HEK293T (cell line): ENCODE data around the gene RASA2.
"Not testable (repeated sequence)": the region's sequence is repeated elsewhere in the genome, so short reads cannot be mapped to it uniquely, and the experiment has no call there.

Experiments used
- CTCF ChIA-PET: fragments of 350-600 bp; formaldehyde crosslinking; extraction: SDS; loops from one replicate; lab custom pipeline; 2021; ENCODE audit warnings: antibody characterized with exemption, inconsistent platforms; lab: Yijun Ruan, JAX
- POLR2A ChIA-PET: fragments of 350-600 bp; formaldehyde crosslinking; extraction: SDS; loops from one replicate; lab custom pipeline; 2020; ENCODE audit warnings: antibody characterized with exemption, inconsistent platforms; lab: Yijun Ruan, JAX
- DNase-seq: peaks from one replicate; pipeline ENCODE4 v3.0.0; 2012; ENCODE audit warnings: mixed read lengths; ENCODE audit errors: extremely low spot score
- ARNT ChIP-seq: fragments of 450-650 bp; IDR thresholded peaks from 2 replicates; pipeline ENCODE4 v1.6.1; 2017; ENCODE audit warnings: mild to moderate bottlenecking
- BHLHE40 ChIP-seq: fragments of 450-650 bp; IDR thresholded peaks from 2 replicates; pipeline ENCODE4 v1.6.1; 2016; ENCODE audit warnings: mild to moderate bottlenecking, moderate library complexity, borderline replicate concordance
- CTBP1 ChIP-seq: fragments of 450-650 bp; IDR thresholded peaks from 2 replicates; pipeline ENCODE4 v1.6.1; 2016; ENCODE audit warnings: borderline replicate concordance
- ELF4 ChIP-seq: fragments of 450-650 bp; IDR thresholded peaks from 2 replicates; pipeline ENCODE4 v1.6.1; 2017; ENCODE audit warnings: antibody characterized with exemption
- FOXA1 ChIP-seq: fragments of 450-650 bp; IDR thresholded peaks from 2 replicates; pipeline ENCODE4 v1.6.1; 2016; ENCODE audit warnings: mild to moderate bottlenecking
- FOXK2 ChIP-seq: fragments of 450-650 bp; IDR thresholded peaks from 2 replicates; pipeline ENCODE4 v1.6.1; 2016; ENCODE audit warnings: mild to moderate bottlenecking
- FOXM1 ChIP-seq: fragments of 450-650 bp; IDR thresholded peaks from 2 replicates; pipeline ENCODE4 v1.6.1; 2017; ENCODE audit warnings: mild to moderate bottlenecking, borderline replicate concordance
- HDGF ChIP-seq: fragments of 450-650 bp; IDR thresholded peaks from 2 replicates; pipeline ENCODE4 v1.6.1; 2017; ENCODE audit warnings: antibody characterized with exemption, borderline replicate concordance
- L3MBTL2 ChIP-seq: fragments of 450-650 bp; conservative IDR thresholded peaks from 2 replicates; pipeline ENCODE4 v1.6.1; 2016; ENCODE audit warnings: mild to moderate bottlenecking
- LEF1 ChIP-seq: fragments of 450-650 bp; IDR thresholded peaks from 2 replicates; pipeline ENCODE4 v1.6.1; 2017; ENCODE audit warnings: mild to moderate bottlenecking, borderline replicate concordance
- NFRKB ChIP-seq: fragments of 450-650 bp; IDR thresholded peaks from 2 replicates; pipeline ENCODE4 v1.6.1; 2016; ENCODE audit warnings: mild to moderate bottlenecking, moderate library complexity
- PKNOX1 ChIP-seq: fragments of 450-650 bp; IDR thresholded peaks from 2 replicates; pipeline ENCODE4 v1.6.1; 2016
- SP1 ChIP-seq: fragments of 450-650 bp; IDR thresholded peaks from 2 replicates; pipeline ENCODE4 v1.6.1; 2017
- SUZ12 ChIP-seq: fragments of 450-650 bp; IDR thresholded peaks from 2 replicates; pipeline ENCODE4 v1.6.1; 2016; ENCODE audit warnings: mild to moderate bottlenecking
- TARDBP ChIP-seq: fragments of 450-650 bp; IDR thresholded peaks from 2 replicates; pipeline ENCODE4 v1.6.1; 2016
- ZNF384 ChIP-seq: fragments of 450-650 bp; IDR thresholded peaks from 2 replicates; pipeline ENCODE4 v1.6.1; 2016

The RASA2 gene

DNA sequence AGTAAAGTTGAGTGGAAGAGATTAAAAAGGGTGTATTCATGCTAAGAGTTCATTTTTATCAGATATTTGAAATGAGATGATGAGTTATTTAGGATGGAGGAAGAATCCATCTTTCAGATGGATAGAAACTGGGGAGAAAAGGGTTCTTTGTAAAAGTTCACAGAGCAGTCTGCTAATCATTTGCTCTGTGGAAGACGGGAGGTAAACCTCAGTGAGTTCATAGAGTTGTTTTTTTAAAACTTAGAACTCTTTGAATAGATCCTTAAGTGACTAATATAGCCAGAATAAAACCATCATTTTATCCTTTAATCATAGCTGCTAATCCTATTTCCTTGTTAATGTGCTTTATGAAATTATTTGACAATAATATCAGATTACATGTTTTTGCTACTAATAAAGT lies 5.1 kb downstream of the RASA2 start:
- TF ChIP-seq CTBP1 (no peak), NFRKB (no peak)
- DNase-seq = no peak
- POLR2A ChIA-PET = no interaction called here
- CTCF ChIA-PET = no interaction called here

GRCh38 chr3:141493184-141493583 lies 6.4 kb downstream of the RASA2 start:
- ChIA-PET POLR2A (no interaction called here), CTCF (interaction anchor here (0.6 to 1.1 kb wide), 2 partner anchors 23 to 39 kb away, joined by 3 to 4 read pairs; no protein-coding TSS in a partner anchor)
- TF ChIP-seq FOXA1 (no peak), BHLHE40 (no peak), PKNOX1 (no peak), LEF1 (no peak), FOXK2 (no peak), TARDBP (no peak), HDGF (no peak), ZNF384 (no peak), CTBP1 (no peak), NFRKB (no peak), L3MBTL2 (no peak), SUZ12 (no peak), ELF4 (no peak)
- DNase-seq = no peak

- CTCF ChIA-PET, DNase-seq, POLR2A ChIA-PET: not testable (repeated sequence)
Measured at GRCh38 chr3:141497589-141497988, 10.8 kb downstream of the RASA2 start.

- TF ChIP-seq NFRKB (no peak), LEF1 (no peak), HDGF (no peak), SP1 (no peak), PKNOX1 (no peak), SUZ12 (no peak)
- CTCF ChIA-PET = no interaction called here
- DNase-seq = no peak
- POLR2A ChIA-PET = no interaction called here
Measured at GRCh38 chr3:141498598-141499223, 11.9 kb downstream of the RASA2 start.

- ChIA-PET CTCF (no interaction called here), POLR2A (no interaction called here)
- no peak for DNase-seq
- TF ChIP-seq CTBP1 (no peak), BHLHE40 (no peak), ARNT (no peak), PKNOX1 (no peak), L3MBTL2 (no peak), ZNF384 (no peak), SP1 (no peak)
Measured at GRCh38 chr3:141499284-141499683, 12.5 kb downstream of the RASA2 start.

DNA sequence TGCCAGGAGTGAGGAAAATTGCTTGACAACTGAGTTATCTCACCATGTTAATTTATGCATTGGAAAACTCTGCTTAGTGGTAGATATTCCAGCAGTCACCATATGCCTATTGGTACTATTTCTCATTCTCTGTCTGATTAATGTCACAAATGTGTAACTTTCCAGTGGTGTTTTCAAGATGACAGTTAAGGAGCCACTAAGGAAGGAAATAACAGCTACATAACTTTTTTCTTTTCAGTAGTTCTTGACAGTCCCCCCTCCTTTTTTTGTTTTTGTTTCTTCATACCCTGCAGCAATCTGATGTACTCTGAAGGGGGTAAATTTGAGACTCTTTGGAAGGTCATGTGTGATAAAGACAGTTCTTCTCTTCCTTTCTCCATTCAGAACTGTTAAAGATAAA lies 13.1 kb downstream of the RASA2 start:
- CTCF ChIA-PET = no interaction called here
- POLR2A ChIA-PET = no interaction called here
- TF ChIP-seq L3MBTL2 = no peak
- DNase-seq = no peak

- ChIA-PET POLR2A (no interaction called here), CTCF (no interaction called here)
- no peak for DNase-seq
- TF ChIP-seq FOXK2 (no peak), SP1 (no peak)
Measured at GRCh38 chr3:141500397-141500796, 13.6 kb downstream of the RASA2 start.

DNA sequence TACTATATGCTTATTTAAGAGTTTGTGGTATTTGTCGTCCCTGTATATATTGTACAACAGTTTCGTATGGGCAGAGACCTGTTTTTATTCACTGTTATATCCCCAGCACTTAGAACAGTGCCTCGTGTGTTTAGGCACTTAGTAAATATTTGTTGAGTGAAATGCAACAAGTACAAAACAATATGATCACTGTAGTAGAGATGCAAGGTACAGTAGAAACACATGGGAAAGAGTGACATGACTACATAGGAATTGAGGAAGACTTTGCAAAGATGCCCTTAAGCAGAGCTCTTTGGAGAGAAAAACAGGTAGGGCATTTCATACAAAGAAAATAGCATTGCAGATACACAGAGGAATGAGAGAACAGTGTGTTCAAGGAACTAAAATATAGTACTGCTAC lies 18.3 kb downstream of the RASA2 start:
- TF ChIP-seq FOXM1 (no peak), BHLHE40 (no peak), HDGF (no peak), ARNT (no peak), FOXA1 (no peak), PKNOX1 (no peak), SUZ12 (no peak)
- ChIA-PET CTCF (no interaction called here), POLR2A (no interaction called here)
- no peak for DNase-seq
